C4-2B (cell line): ENCODE data around the gene ATF7.

Source experiments
- CTCF ChIP-seq: fragments of 450-650 bp; conservative IDR thresholded peaks from 2 replicates; pipeline ENCODE4 v1.5.1; 2017; ENCODE audit warnings: mild to moderate bottlenecking
- ZFX ChIP-seq: fragments of 450-650 bp; IDR thresholded peaks from 2 replicates; pipeline ENCODE4 v1.6.1; 2017

- TF ChIP-seq CTCF: no peak
- TF ChIP-seq ZFX: no peak
Measured at GRCh38 chr12:53622724-53623123, 3.5 kb downstream of the ATF7 start.
